NK-92 treated with Interleukin-12 subunit alpha and Interleukin-12 subunit beta, amount 100 ng/mL, for 24 hours (cell line): ENCODE results near the gene SERPINB11.
"Not testable (repeated sequence)": the region's sequence is repeated elsewhere in the genome, so short reads cannot be mapped to it uniquely, and the experiment has no call there.

Experiments
- DNase-seq: peaks from one replicate; lab custom pipeline; 2025; lab: John Stamatoyannopoulos, UW

SERPINB11 gene

GRCh38 chr18:63702660-63703059, at the start of gene SERPINB11:
SERPINB11 (plus strand) TSS chr18:63702960; CDS start chr18:63710194, 7,234 bp downstream.
- DNase-seq = no peak

- DNase-seq = not testable (repeated sequence)
Measured at GRCh38 chr18:63658920-63659319, 43.8 kb upstream of the SERPINB11 start.

GRCh38 chr18:63661750-63662149, 41.0 kb upstream of the SERPINB11 start, which contains the start of gene SERPINB3:
SERPINB3 (minus strand) TSS chr18:63661893; CDS start chr18:63661216, 677 bp downstream.
- not testable (repeated sequence) for DNase-seq

- DNase-seq = no peak
Measured at GRCh38 chr18:63664571-63664970, 38.2 kb upstream of the SERPINB11 start.

- no peak for DNase-seq
Measured at GRCh38 chr18:63676526-63677323, 26.0 kb upstream of the SERPINB11 start.

- no peak for DNase-seq
Measured at GRCh38 chr18:63677500-63678225, 25.1 kb upstream of the SERPINB11 start.

GRCh38 chr18:63679820-63680606, 22.7 kb upstream of the SERPINB11 start:
- no peak for DNase-seq

- no peak for DNase-seq
Measured at GRCh38 chr18:63681449-63682340, 21.1 kb upstream of the SERPINB11 start.

- DNase-seq = no peak
Measured at GRCh38 chr18:63683152-63683551, 19.6 kb upstream of the SERPINB11 start.

GRCh38 chr18:63683890-63684289, 18.9 kb upstream of the SERPINB11 start:
- DNase-seq = no peak

GRCh38 chr18:63684718-63685117, 18.0 kb upstream of the SERPINB11 start:
- DNase-seq = no peak

GRCh38 chr18:63686871-63687270, 15.9 kb upstream of the SERPINB11 start:
- DNase-seq = no peak

- DNase-seq = no peak
Measured at GRCh38 chr18:63689064-63689463, 13.7 kb upstream of the SERPINB11 start.

GRCh38 chr18:63697097-63697660, 5.6 kb upstream of the SERPINB11 start:
- no peak for DNase-seq

- no peak for DNase-seq
Measured at GRCh38 chr18:63700501-63700900, 2.3 kb upstream of the SERPINB11 start.

- no peak for DNase-seq
Measured at GRCh38 chr18:63701952-63702351, 808 bp upstream of the SERPINB11 start.

GRCh38 chr18:63705401-63705800, 2.6 kb downstream of the SERPINB11 start:
- no peak for DNase-seq

GRCh38 chr18:63707816-63708215, 5.1 kb downstream of the SERPINB11 start:
- DNase-seq = no peak

- no peak for DNase-seq
Measured at GRCh38 chr18:63708650-63709049, 5.9 kb downstream of the SERPINB11 start.

GRCh38 chr18:63725682-63726480, 23.1 kb downstream of the SERPINB11 start:
- DNase-seq = no peak
